Hepatic stellate cell (primary cell): ENCODE measurements around the gene MC5R.

Experiments used
- DNase-seq: peaks from one replicate; pipeline ENCODE4 v3.0.0; 2011; ENCODE audit warnings: low spot score

Gene MC5R

DNA sequence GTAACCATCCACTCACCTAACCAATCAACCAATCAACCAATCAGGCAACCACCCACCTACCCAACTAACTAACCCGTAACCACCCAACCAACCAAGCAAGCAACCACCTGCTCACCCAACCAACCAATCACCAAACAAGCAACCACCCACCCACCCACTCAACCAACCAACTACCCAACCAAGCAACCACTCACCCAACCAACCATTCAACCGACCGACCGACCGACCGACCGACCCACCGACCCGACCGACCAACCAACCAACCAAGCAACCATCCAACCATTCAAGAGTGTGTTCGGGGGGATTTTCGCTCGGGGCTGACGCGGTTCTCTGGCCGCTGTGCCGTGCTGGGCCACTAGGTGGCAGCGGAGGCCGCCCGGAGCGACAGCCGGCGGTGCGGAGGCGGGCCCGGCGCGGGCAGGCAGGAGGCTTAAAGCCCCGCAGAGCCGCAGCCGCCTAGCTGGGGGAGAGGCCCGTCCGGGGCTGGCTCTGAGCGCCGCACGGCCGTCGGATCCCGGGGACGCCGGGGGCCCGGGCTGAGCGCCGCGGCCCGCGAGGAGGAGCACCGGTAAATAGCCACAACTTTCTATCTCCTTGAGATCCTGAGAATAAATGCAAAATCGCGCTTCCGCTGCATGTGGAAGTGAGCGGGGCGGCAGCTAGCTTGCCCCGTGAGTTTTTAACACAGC lies at the start of gene MC5R:
TSS of gene MC5R (plus strand) at position 443 of the 689 bp plus-strand sequence. CDS start 1,617 bp downstream, outside the sequence.
- DNase-seq = peak; percentile 65

- DNase-seq = no peak
Observed at GRCh38 chr18:13775058-13775457, 48.9 kb upstream of the MC5R start.

GRCh38 chr18:13791181-13791580 lies 32.8 kb upstream of the MC5R start:
- no peak for DNase-seq

DNA sequence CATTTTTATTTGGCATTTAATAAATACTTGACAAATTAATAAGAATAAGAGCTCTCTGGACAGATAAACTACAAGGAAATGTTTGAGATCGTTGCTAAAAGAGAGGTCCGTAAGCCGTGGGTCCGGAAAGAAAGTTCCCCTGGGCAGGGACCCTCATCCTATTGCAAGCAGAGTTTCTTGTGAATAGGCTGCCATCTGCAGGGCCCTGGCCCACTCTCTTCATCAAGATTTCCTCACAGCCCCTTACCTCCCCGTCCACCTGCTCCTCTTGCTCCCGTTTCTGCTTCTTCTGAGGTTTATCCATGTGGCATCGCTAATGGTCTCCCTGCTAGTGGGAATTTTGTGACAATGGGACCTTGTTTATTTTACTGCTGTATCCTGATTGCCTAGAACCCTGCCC lies 30.1 kb upstream of the MC5R start:
- DNase-seq = no peak

DNA sequence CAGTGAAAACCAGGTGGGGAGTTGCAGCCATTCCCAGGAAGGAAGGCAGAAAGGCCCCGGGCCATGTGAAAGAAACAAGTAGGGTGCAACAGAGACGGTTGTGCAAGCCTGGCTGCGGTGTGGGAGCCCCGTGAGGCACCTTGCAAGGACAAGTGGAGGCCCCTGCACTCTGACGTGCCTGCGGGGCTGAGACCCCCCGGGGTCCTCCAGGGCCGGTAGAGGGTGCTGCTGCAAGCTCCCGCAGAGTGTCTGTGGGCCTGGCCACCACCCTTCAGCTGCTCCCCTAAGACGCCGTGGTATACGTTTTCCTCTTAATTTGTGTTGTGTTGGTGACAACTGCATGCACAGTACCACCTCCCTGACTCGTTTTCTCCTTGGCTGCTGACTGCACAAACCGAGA lies 27.4 kb upstream of the MC5R start:
- no peak for DNase-seq

DNA sequence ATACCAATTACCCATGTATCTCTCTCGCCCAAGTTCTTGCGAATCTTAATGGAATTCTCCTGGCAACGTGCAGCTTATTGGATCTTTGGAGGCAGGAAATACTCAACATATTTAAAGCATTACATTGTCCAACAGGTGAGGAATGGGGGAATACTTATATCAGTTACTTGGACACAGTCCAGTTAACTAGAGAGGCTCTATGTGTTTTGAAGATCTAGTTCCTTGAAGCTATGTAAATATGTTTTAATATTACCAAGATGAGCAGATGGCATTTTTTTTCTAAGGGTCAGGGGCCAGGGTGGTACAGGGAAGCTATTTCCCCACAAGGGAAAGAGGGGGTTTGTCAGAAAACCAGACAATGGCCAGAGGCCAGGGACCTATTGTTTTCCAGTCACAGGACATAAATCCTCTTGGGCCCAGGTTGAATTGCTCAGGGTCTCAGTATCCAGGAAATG lies 26.8 kb upstream of the MC5R start:
- DNase-seq = no peak

DNA sequence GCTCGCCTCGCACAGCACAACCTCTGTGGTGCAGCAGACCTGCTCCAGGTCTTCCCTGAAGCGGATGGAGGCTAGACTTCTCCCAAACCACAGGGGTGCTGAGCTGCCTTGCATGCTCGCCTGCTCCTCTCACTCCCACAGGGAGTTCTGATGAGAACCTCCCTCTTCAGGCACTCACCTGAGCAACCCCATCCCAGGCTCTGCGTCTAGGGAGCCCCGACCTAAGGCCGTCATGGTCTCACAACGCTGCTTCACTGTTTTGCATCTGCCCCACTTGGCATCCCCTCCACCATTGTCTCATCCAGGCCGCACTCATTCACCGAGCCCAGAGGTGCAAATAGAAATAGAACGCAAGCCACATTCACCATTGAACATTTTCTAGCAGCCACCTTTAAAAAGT lies 24.6 kb upstream of the MC5R start:
- DNase-seq = no peak

GRCh38 chr18:13800505-13801259 lies 23.3 kb upstream of the MC5R start:
- DNase-seq = peak; percentile 32

GRCh38 chr18:13801260-13801601 lies 22.7 kb upstream of the MC5R start:
- no peak for DNase-seq

DNA sequence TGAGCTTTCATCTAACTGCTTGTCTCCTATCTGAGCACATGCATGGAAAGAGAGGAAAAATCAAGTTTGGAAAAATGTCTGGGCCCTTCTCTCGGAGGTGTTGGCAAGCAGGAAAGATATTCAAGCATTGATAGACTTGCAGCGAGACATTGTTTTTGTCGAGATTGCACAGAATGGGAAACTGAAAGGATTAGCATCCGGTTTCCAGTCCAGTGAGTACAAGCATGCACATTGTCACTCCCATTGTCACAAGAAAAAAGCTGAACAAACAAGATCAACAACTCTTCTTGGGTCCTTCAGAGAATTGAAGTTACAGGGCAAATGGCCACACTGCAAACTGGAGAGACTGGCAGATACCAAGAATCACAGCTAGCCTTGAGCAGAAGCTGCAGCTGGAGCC lies 19.6 kb upstream of the MC5R start:
- DNase-seq = no peak

GRCh38 chr18:13808294-13809042 lies 15.5 kb upstream of the MC5R start:
- no peak for DNase-seq

DNA sequence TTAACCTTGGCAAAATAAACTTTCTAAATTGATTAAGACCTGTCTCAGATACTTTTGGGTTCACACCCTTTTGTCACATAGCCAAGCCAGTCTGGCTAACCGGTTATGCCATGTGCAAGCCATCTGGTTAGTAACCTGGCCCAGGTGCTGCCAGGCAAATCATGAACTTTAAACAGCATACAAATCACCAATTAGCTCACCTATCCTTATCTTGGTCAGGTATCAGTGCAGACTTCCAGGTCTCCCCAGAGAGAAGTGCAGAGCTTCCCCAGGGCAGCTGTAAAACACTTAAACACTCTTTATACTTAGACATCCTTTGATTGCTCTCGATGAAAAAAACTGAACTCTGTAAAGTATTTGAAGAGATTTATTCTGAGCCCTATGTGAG lies 14.9 kb upstream of the MC5R start:
- no peak for DNase-seq

DNA sequence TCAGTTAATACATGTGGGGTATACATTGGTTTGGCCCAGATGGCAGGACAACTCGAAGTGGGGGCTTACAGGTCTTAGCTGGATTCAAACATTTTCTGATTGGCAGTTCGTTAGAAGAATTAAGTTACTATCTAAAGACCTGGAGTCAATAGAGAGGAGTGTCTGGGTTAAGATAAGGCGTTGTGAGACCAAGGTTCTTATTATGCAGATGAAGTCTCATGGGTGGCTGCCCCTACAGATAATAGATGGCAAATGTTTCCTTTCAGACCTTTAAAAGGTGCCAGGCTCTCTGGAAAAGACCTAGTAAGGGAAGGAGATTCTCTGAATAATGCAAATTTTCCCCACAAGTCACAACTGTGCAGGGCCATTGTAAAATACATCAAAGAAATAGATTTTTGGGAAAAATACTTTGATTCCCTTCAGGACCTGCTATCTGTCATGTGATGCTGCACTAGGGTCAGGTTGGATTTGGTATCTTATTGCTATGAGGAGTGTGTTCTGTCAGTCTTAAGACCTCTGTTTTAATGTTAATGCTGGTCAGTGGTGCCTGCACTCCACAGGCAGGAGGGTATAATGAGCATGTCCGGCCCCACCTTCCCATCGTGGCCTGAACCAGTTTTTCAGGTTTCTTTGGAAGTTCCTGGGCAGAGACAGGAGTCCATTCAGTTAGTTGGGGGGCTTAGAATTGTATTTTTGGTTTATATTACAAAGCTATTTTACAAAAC lies 14.3 kb upstream of the MC5R start:
- no peak for DNase-seq

DNA sequence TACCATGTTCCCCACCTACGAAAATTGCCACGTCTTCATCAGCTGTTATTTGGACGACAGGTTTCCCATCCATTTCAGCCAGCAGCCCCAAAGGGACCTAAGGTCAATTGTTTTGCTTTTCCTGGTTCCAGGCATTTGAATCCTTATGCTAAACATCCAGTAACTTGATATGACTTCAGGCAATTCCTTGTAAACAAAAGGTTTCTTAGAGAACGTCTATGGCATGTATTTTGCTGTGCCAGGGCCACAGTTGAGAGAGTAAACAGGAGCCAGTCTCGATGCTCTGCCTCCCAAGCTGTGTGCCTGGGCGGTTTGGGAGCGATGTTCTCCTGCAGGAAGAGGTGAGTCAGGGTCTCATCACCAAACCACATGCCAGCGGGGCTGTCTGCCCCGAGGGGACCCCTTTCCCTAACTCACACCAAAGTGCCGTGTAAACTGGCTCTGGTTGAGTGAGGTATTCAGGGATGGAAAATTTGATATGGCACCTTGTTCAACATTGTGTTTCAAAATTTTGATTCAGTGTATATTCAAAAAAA lies 12.9 kb upstream of the MC5R start:
- DNase-seq = no peak

GRCh38 chr18:13811993-13812392 lies 12.0 kb upstream of the MC5R start:
- no peak for DNase-seq

DNA sequence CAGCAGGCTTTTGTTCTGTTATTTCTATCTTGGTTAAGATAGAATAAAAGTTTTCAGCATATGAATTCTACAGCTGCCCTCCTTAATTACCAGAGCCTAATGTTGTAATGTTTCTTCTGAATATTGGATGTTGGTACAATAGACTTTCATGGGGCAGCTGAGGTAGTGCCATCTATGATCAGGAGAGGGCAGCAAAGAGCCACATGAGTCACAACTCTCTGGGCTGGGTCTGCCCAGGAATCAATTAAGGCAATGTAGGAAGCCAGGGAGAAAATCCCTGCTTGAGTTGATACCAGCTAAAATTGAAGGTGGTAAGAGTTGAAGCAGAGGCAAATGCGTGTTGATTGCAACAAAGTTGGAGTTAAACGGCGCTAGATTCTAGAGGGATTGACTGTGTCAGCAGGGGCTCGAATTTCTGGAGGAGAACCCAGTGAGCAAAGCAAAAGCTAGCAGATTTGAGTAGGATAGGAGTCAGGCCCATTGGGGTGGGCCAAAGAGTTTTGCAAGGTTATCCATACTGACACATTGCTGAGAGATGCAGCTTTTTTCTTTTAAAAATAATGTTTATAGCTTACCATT lies 10.6 kb upstream of the MC5R start:
- peak; percentile 74 for DNase-seq

GRCh38 chr18:13826209-13826608 lies 2.3 kb downstream of the MC5R start:
- no peak for DNase-seq

- no peak for DNase-seq
Observed at GRCh38 chr18:13831864-13832508, 8.0 kb downstream of the MC5R start.

DNA sequence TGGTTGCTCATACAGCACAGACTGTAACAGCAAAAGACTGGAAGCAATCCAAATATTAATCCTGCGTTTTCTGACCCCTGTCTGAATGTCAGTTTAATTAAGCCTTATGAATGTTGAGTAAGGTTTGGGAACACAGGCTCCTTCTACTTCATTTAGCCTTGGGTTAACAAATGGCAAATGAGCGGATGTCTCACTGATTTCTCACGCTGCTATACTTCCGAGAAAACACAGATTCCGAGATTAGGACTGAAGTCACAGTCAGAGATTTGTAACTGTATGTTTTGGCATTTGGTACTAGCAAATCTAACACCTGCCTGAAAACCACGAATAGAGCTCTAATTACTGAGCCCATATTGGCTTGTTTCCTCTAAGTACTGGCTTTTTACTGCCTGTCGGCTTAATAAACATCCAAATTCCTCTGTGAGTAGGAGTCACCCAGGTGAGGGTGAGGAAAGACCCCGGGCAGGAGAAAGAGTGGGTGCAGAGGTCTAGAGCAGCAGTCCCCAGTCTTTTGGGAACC lies 10.6 kb downstream of the MC5R start:
- no peak for DNase-seq

- DNase-seq = no peak
Observed at GRCh38 chr18:13835202-13835601, 11.3 kb downstream of the MC5R start.

GRCh38 chr18:13836559-13836958 lies 12.6 kb downstream of the MC5R start:
- DNase-seq = no peak
